Mesendoderm (in vitro differentiated cells): Measurements from ENCODE around the gene ABCF1.

Experiments used
- DNase-seq: peaks from one replicate; pipeline ENCODE4 v3.0.0; 2013
- H2AK5ac ChIP-seq: 2 replicates; pipeline ENCODE4 v1.6.1; 2013; ENCODE audit warnings: low read length, inconsistent platforms
- H2BK120ac ChIP-seq: 2 replicates; pipeline ENCODE4 v1.6.1; 2013; ENCODE audit warnings: low read depth, mild to moderate bottlenecking, low read length, moderate library complexity, mixed read lengths
- H2BK15ac ChIP-seq: replicated peaks from 2 replicates; pipeline ENCODE4 v1.6.1; 2013; ENCODE audit warnings: low read depth, mild to moderate bottlenecking, moderate library complexity
- H2BK5ac ChIP-seq: 2 replicates; pipeline ENCODE4 v1.6.1; 2013; ENCODE audit warnings: low read length, inconsistent platforms
- H3K18ac ChIP-seq: 2 replicates; pipeline ENCODE4 v1.6.1; 2013; ENCODE audit warnings: mild to moderate bottlenecking, low read length, mixed read lengths
- H3K23ac ChIP-seq: one replicate; pipeline ENCODE4 v1.6.1; 2013; ENCODE audit warnings: low read length
- H3K27ac ChIP-seq: 2 replicates; pipeline ENCODE4 v1.5.1; 2013; ENCODE audit warnings: low read depth, mild to moderate bottlenecking, inconsistent platforms, low read length, moderate library complexity
- H3K27me3 ChIP-seq: 2 replicates; pipeline ENCODE4 v1.6.1; 2013; ENCODE audit warnings: low read length, control low read depth, mild to moderate bottlenecking, inconsistent platforms; ENCODE audit not compliant: insufficient read depth, poor library complexity
- H3K36me3 ChIP-seq: 2 replicates; pipeline ENCODE4 v1.6.1; 2013; ENCODE audit warnings: low read length, inconsistent platforms; ENCODE audit not compliant: control insufficient read depth, insufficient read depth
- H3K4ac ChIP-seq: one replicate; pipeline ENCODE4 v1.6.1; 2013; ENCODE audit warnings: low read depth, mild to moderate bottlenecking, low read length, moderate library complexity
- H3K4me1 ChIP-seq: 2 replicates; pipeline ENCODE4 v1.6.1; 2013; ENCODE audit warnings: low read depth, low read length, inconsistent platforms; ENCODE audit not compliant: control insufficient read depth
- H3K4me2 ChIP-seq: 2 replicates; pipeline ENCODE4 v1.6.1; 2013; ENCODE audit warnings: low read length
- H3K4me3 ChIP-seq: 2 replicates; pipeline ENCODE4 v1.5.1; 2013; ENCODE audit warnings: mild to moderate bottlenecking, low read length
- H3K56ac ChIP-seq: one replicate; pipeline ENCODE4 v1.6.1; 2013; ENCODE audit warnings: low read length
- H3K79me1 ChIP-seq: 2 replicates; pipeline ENCODE4 v1.6.1; 2013; ENCODE audit warnings: low read length, inconsistent platforms
- H3K79me2 ChIP-seq: 2 replicates; pipeline ENCODE4 v1.6.1; 2013; ENCODE audit warnings: mild to moderate bottlenecking, low read length; ENCODE audit not compliant: control insufficient read depth, insufficient read depth
- H3K9ac ChIP-seq: 2 replicates; pipeline ENCODE4 v1.6.1; 2013; ENCODE audit warnings: low read length, inconsistent platforms
- H4K5ac ChIP-seq: one replicate; pipeline ENCODE4 v1.6.1; 2013; ENCODE audit warnings: low read length
- H4K8ac ChIP-seq: one replicate; pipeline ENCODE4 v1.6.1; 2013; ENCODE audit warnings: low read depth, mild to moderate bottlenecking, control low read depth, low read length, moderate library complexity
- WGBS: extraction: QIAGEN DNeasy Blood & Tissue Kit; methylation state at CpG from one replicate; pipeline ENCODE4 v1.1.7; 2013; ENCODE audit warnings: low lambda C conversion rate, missing lambda C conversion rate; ENCODE audit not compliant: insufficient coverage; ENCODE audit errors: extremely low coverage; 5-methylcytosine and 5-hydroxymethylcytosine counted together
- small RNA-seq: library from polyadenylated mRNA; stranded (forward); fragments of <200 nt; extraction: miRNeasy Mini kit (QIAGEN cat#:217004); gene quantifications from one replicate; pipeline ENCODE3, GENCODE V24; 2013; ENCODE audit not compliant: insufficient read depth

Gene ABCF1

DNA sequence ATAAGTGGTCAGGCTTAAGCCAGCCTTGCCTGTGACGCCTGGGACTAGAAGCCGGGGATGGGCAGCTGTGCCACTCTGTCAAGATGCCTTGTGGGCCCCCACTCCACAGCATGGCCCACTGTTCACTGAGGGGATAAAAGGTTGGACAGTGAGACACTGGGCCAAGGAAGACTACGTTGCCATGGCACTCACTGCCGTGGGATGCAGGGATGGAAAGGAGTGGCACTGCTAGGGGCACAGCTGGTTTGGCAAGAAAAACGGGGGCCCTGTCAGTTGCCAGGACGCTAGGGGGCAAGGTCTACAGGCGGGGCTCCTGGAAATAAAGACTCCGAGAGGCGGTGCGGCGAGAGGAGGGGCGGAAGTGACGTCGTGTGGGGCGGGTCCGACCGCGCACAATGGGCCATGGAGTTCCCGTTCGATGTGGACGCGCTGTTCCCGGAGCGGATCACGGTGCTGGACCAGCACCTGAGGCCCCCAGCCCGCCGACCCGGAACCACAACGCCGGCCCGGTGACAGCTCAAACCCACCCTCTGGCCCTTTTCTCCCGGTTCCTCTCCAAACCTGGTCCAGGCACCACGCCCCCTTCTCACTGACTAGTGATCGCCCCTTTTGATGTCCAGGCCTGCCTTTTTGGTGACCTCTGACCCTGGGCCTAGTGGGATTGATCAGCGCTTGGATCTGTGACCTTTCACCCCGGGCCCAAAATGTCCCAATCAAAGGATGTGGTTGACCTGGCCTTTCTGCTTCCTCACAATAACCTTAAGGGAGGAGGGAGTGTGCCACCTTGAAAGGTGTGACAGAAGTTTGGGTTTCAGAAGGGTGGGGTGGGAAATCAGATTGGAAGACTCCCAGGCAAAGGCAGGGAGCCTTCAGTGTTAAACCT, 55.5 kb downstream of the ABCF1 start, which contains the start of gene ATAT1:
Gene ATAT1, plus strand, starts transcription at position 391 of the 883 bp plus-strand sequence.
- Histone ChIP-seq H3K27ac (no peak within 1 kb of the TSS), H3K56ac (peak within 1 kb of the TSS; percentile 98), H4K8ac (no peak within 1 kb of the TSS), H3K9ac (peak within 1 kb of the TSS; percentile 92), H3K18ac (peak within 1 kb of the TSS; percentile 41), H2AK5ac (peak within 1 kb of the TSS; percentile 8), H3K4me1 (no peaks in the 10 kb centered on the region), H3K4me2 (peak within 1 kb of the TSS; percentile 91), H3K4ac (peak within 1 kb of the TSS; percentile 46), H3K79me2 (peaks cover 8% of the 10 kb centered on the region), H3K23ac (peak within 1 kb of the TSS; percentile 9), H2BK5ac (peak within 1 kb of the TSS; percentile 14), H2BK15ac (no peak within 1 kb of the TSS), H3K27me3 (no peaks in the 10 kb centered on the region), H3K36me3 (peaks cover 9% of the 10 kb centered on the region), H2BK120ac (no peak within 1 kb of the TSS), H3K4me3 (peak within 1 kb of the TSS; percentile 85), H4K5ac (no peak within 1 kb of the TSS), H3K79me1 (peaks cover 7% of the 10 kb centered on the region)
- DNase-seq = peak; percentile 88
- no CpG with 5 or more reads among the region's 36 CpGs for WGBS

GRCh38 chr6:30635834-30636233, 64.6 kb downstream of the ABCF1 start:
- H3K23ac ChIP-seq = no peak overlapping the region
- no peaks in the 10 kb centered on the region for H3K27me3 ChIP-seq
- no peak overlapping the region for H3K27ac ChIP-seq
- 100% methylated on average over 3 of the region's 3 CpGs for WGBS
- H3K79me2 ChIP-seq = no peaks in the 10 kb centered on the region
- no peak overlapping the region for H2BK120ac ChIP-seq
- H4K8ac ChIP-seq = peak overlapping the region; percentile 65
- H3K18ac ChIP-seq = no peak overlapping the region
- no peak overlapping the region for H4K5ac ChIP-seq
- no peak overlapping the region for H3K9ac ChIP-seq
- H3K36me3 ChIP-seq = peaks cover 8% of the 10 kb centered on the region
- no peak overlapping the region for H3K4ac ChIP-seq
- H3K4me2 ChIP-seq = no peak overlapping the region
- no peak for DNase-seq
- no peak overlapping the region for H2BK15ac ChIP-seq
- H3K4me3 ChIP-seq = no peak overlapping the region
- no peaks in the 10 kb centered on the region for H3K4me1 ChIP-seq
- no peak overlapping the region for H2AK5ac ChIP-seq
- H2BK5ac ChIP-seq = no peak overlapping the region
- H3K56ac ChIP-seq = no peak overlapping the region
- H3K79me1 ChIP-seq = no peaks in the 10 kb centered on the region

- Histone ChIP-seq H3K4me3 (no peak overlapping the region), H3K18ac (no peak overlapping the region), H3K27me3 (no peaks in the 10 kb centered on the region), H3K36me3 (peaks cover 7% of the 10 kb centered on the region), H4K8ac (no peak overlapping the region), H3K27ac (no peak overlapping the region), H3K4me1 (no peaks in the 10 kb centered on the region), H2BK15ac (no peak overlapping the region), H3K79me2 (peaks cover 3% of the 10 kb centered on the region), H2BK5ac (no peak overlapping the region), H2BK120ac (no peak overlapping the region), H2AK5ac (no peak overlapping the region), H3K4me2 (no peak overlapping the region), H3K23ac (no peak overlapping the region), H3K56ac (no peak overlapping the region), H3K79me1 (peaks cover 5% of the 10 kb centered on the region), H3K9ac (no peak overlapping the region), H4K5ac (no peak overlapping the region), H3K4ac (no peak overlapping the region)
- DNase-seq = no peak
- no CpG with 5 or more reads among the region's 10 CpGs for WGBS
Measured at GRCh38 chr6:30640481-30640880, 69.2 kb downstream of the ABCF1 start.

- no peak overlapping the region for H4K5ac ChIP-seq
- H2BK15ac ChIP-seq = no peak overlapping the region
- no peak overlapping the region for H3K4me2 ChIP-seq
- no peak overlapping the region for H3K4ac ChIP-seq
- peaks cover 9% of the 10 kb centered on the region for H3K79me1 ChIP-seq
- peaks cover under 1% of the 10 kb centered on the region for H3K4me1 ChIP-seq
- no peak for DNase-seq
- H3K9ac ChIP-seq = no peak overlapping the region
- H3K56ac ChIP-seq = no peak overlapping the region
- H3K36me3 ChIP-seq = peaks cover 7% of the 10 kb centered on the region
- no peak overlapping the region for H4K8ac ChIP-seq
- H3K27ac ChIP-seq = no peak overlapping the region
- no peaks in the 10 kb centered on the region for H3K27me3 ChIP-seq
- no peak overlapping the region for H2BK120ac ChIP-seq
- no peak overlapping the region for H3K18ac ChIP-seq
- H2BK5ac ChIP-seq = no peak overlapping the region
- WGBS = no CpG with 5 or more reads among the region's 1 CpG
- no peak overlapping the region for H3K23ac ChIP-seq
- no peak overlapping the region for H3K4me3 ChIP-seq
- no peak overlapping the region for H2AK5ac ChIP-seq
- peaks cover 8% of the 10 kb centered on the region for H3K79me2 ChIP-seq
Measured at GRCh38 chr6:30641048-30641447, 69.8 kb downstream of the ABCF1 start.

Small RNA genes within 50 kb of the gene (small RNA-seq; reads per million reads assigned to genes)
- 360 reads per million, percentile 98 among the genes with 10 or more reads in this experiment for gene MIR877
